Glomerular endothelial cell (primary cell): Measurements from ENCODE around the gene CNTN6. TPM values are rescaled to one million over a fixed set of nuclear protein-coding genes. Genes with fewer than 3 reads are reported as not detected.

ENCODE experiments used
- DNase-seq: peaks from one replicate; pipeline ENCODE4 v3.0.0-alpha.2; 2011; ENCODE audit warnings: low read depth, low spot score; ENCODE audit errors: extremely low read depth
- total RNA-seq: library from RNA; depleted of rRNA; stranded (reverse); fragments of >200 nt; gene quantifications from 2 replicates; pipeline ENCODE4 v1.2.3, GENCODE V29; 2015

The CNTN6 gene
- total RNA-seq: 0.05 TPM in 1 of 2 replicates, not detected in the other

GRCh38 chr3:1092771-1093170 is at the start of gene CNTN6:
Gene CNTN6 (plus strand): TSS chr3:1093024. CDS start chr3:1148009, 54,985 bp downstream.
- DNase-seq: no peak

DNA sequence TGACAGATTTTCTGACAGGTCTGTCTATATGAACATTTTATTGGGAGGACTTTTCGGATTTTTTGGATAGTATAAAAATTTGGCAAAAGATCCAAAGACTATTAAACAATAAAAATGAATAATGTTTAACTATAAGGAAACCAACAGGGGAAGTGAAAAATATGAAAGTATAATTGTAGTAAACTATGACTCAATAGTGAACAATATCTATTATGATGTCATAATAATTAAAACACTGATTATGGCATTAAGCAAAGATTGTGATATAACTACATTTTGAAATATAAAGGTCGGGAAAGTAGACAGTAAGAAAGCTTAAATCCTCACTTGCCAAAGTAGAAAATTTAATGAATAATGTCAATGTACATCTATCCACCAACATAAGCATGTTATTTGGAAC is 44.3 kb upstream of the CNTN6 start:
- DNase-seq: no peak

DNA sequence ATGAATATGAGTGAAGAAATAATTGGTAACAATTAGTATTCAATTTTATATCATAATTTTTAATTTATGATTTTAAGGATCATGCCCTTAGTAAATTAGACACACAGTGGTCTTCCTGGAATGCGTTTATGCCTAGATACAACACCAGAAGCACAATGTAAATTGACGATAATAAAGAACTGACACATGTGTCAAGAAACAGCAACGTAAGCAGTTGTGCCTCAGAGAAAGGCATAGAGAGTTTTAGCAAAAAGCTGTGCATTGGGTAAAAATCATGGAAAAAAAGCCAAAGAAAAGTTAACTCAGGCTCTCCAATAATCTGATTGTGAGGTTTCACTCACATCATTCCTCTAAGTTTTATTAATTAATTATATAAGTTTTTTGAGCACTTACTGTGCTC is 37.0 kb upstream of the CNTN6 start:
- DNase-seq: no peak

DNA sequence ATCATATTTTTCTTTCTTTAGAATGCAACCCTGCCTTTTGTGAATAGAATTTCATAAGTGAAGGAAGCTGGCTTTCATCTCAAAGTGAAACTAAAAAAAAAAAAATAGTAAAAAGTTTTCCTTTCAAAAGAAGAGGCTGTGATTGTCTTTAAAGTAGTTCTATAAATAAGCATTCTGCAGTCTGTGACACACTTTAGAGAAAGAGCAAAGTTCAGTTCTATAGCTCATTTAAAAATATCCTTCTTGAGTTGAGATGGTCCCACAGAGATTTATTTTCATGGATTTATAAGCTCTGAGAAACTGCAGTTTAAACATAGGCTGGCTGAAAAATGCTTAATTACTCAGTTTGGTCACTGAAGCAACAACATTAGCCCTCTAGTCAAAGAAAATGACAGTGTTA is 36.1 kb upstream of the CNTN6 start:
- DNase-seq: no peak

GRCh38 chr3:1057436-1057835 is 35.4 kb upstream of the CNTN6 start:
- no peak for DNase-seq

DNA sequence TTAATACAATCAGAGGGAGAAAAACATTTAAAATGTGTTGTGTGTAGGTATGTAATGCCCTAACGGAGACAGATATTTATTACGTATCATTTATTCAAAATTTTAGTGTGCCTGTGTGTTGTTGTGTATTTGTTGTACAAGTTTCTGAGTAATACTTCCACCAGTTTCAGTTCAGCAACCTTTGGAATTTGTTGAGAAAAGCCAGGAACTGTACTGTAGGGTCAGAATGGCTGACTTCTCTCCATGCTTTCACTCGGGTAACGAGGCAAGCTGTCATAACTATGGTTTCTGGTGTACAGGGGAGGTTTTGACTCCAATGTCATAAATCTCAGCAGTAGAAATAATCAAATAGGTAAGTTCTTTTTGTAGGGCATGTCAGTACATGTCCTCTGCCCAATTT is 23.8 kb upstream of the CNTN6 start:
- DNase-seq: no peak

DNA sequence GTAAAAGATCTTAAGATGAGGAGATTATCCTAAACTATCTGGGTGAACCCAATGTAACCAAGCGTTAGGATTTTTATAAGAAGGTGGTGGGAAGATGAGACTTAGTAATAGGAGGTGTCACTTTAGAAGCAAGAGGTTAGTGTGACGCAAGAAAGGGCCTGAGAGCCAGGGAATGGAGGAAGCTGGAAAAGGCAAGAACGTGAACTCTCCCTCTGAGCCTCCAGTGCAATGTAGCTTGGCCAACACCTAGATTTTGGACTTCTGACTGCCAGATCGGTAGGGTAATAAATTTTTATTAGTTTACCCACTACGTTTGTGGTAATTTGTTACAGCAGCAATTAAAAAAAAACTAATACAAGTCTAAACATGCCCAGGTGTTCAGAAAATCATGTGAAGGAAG is 20.8 kb upstream of the CNTN6 start:
- no peak for DNase-seq

- DNase-seq: no peak
These were observed 13.2 kb upstream of the CNTN6 start for GRCh38 chr3:1079662-1080061.

DNA sequence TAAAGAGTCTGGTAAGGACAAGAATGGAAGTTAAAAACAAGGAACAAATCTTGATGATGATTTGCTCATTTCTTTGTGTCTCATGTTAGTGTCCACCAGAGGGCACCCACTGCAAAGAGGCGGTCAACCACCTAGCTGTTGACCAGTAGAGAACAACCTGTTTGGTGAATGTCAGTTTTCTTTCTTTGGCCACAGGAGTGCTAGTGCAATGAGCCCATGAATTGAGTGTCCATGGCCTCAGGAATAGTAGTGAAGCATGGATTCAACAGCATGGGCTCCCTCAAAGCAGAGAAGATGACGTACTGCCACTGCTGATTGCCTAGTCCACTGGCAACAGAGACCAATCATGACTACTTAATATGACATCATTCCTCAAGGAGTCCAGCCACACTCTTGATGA is 10.7 kb upstream of the CNTN6 start:
- DNase-seq: no peak

DNA sequence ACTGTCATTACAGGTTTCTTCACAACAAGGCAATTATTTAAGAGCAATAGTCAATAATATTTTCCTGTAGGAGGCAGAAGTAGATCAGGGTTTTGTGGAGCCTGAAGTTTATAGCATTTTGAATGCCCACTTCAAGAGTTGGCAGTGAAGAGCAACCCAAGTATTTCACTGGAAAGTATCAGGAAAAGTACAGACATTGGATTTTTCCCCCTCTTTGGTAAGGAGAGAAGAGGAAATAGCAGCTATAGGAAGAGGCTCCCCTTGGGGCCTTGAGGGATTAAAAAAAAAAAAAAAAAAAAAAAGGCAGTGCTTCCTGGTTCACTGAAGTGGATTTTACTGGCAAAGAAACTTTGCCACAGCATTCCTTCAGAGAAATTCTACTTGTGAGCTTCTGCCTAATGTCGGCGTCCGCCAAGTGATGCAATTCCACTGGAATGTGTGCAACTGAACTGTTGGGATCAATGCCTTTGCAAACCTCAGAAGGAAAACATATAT is 5.7 kb upstream of the CNTN6 start:
- no peak for DNase-seq

DNA sequence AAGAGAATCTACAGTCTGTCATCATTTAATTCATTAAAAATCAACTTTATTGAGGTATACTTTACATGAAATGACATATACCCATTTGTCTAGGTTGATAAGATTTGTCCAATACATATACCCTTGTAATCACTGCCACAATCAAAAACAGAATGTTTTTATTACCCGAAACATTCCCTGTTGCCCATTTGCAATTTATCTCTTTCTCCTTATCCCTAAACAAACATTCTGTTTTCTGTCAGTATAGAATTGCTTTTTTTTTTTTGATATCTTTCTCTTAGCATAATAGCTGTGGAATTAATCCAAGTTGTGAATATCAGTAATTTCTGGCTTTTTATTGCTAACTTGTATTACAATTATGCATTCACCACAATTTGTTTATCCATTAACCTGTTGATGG is 4.3 kb upstream of the CNTN6 start:
- DNase-seq: no peak

DNA sequence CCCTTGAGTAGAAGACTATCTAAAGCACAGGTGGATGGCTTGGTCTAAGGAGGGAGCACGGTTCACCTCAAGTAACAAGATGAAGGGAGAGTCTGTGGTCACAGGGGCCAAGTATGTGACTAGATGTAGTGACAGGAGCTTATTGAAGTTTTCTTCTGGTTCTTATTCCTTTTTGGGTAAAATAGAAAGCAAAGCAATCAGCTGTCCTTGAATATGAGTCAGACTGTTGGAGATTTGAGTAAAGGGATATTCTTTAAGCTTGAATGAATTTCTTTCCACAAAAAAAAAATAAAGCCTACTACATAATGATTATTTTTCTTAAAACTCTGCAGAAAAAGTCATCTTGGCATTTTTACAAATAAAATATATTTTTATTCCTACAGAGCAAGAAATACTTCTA is 1.5 kb upstream of the CNTN6 start:
- DNase-seq: no peak

- DNase-seq: no peak
These were observed 763 bp upstream of the CNTN6 start for GRCh38 chr3:1092061-1092460.

DNA sequence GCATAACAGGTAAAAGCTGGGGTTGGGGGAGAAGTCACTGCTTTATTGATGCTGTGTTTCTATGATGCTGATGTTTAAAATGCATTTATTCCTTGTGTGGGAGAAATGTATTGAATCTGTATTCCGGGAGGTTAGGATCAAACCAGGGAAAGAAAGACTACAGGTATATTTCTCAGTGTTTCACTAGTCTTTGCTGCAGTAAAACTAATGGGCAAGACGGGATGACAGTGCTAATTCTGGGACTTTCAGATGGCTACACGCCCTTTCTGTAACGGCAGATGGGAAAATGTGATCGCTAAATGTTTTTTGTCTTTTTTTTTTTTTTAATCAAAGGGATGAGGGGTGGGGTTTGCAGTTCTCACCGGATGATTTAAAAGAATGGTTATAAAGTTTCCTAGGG is 393 bp downstream of the CNTN6 start:
- no peak for DNase-seq

- DNase-seq: no peak
These were observed 10.7 kb downstream of the CNTN6 start for GRCh38 chr3:1103525-1103924.

DNA sequence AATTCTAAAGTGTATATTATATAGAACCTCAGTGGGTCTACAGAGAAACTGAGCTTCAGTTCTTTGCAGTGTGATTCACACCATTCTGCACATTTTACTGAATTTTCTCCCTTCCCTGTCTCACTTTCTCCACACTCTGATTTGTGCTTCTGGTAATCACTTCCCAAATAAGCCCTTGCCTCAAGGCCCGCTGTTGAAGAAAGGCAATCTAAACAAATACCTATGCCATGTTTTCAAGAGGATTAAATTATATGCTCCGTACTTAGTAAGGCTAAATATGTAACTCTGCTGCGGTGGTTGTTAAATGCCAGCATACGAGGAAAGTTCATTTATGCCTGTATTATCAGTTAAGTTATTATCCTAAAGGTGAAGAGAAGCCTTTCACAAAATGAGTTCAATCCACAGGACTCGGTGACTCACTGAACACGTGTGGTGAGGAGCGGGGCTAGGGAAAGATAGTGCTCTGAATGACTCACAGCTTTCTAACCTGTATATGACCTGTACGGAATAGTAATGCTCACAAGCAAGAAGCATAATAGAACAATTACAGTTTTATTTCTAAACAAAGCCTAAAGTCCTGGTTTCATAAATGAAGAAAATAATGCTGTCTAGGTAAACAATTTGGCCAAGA is 25.1 kb downstream of the CNTN6 start:
- DNase-seq: no peak

GRCh38 chr3:1131166-1131565 is 38.3 kb downstream of the CNTN6 start:
- DNase-seq: no peak

- DNase-seq: no peak
These were observed 42.4 kb downstream of the CNTN6 start for GRCh38 chr3:1135194-1135593.

DNA sequence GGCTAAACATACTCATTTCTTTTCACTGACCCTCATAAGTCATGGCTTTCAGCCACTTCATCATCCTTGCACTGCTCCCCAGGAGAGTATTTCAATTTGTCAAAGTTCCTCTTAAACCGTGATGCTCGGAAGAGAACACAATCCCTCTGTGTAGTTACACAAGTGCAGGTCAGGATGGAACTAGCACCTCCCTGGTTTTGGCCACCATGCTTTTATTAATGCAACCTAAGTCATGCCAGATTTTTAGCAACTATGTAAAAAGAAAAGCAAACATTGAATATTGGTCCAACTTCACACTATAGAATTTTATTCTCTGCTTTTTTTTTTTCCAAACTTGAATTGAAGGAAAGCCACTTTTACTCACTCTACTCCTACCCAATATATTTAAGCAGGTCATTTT is 45.2 kb downstream of the CNTN6 start:
- DNase-seq: no peak

- DNase-seq: no peak
These were observed 46.2 kb downstream of the CNTN6 start for GRCh38 chr3:1139071-1139470.

GRCh38 chr3:1147326-1147725 is 54.5 kb downstream of the CNTN6 start:
- no peak for DNase-seq

DNA sequence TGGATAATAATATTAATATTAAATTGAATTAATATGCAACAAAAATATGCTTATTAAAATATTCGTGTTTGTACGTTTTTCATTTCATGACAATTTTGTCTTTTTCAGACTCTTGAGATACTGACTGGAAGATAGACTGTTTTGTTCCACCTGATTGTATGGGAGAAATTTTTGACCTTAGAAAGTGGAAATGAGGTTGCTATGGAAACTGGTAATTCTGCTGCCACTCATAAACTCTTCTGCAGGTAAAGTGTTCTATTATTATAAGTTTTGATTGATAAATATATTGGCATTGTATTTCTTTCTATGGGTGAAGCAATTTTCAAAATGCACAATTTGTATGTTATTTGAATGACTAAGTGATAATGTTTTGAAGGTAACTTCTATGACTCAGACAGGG is 55.0 kb downstream of the CNTN6 start:
- DNase-seq: no peak

- no peak for DNase-seq
These were observed 71.3 kb downstream of the CNTN6 start for GRCh38 chr3:1164101-1164500.
